K562 (cell line): Measurements from ENCODE around the gene MAN2A1. TPM values are rescaled to one million over a fixed set of nuclear protein-coding genes. Genes with fewer than 3 reads are reported as not detected.
A peak's percentile ranks its signal among the peaks of the same experiment; 100 is the strongest.

Source experiments
- C11orf30 ChIP-seq: fragments of 450-650 bp; IDR thresholded peaks from 2 replicates; pipeline ENCODE4 v1.6.1; 2016; ENCODE audit warnings: low read depth, mild to moderate bottlenecking
- CBX5 ChIP-seq: IDR thresholded peaks from 2 replicates; pipeline ENCODE4 v1.6.1; 2014; ENCODE audit warnings: low read depth, borderline replicate concordance
- ERF ChIP-seq: fragments of 450-650 bp; formaldehyde crosslinking; IDR thresholded peaks from 2 replicates; pipeline ENCODE4 v1.4.0; 2020; ENCODE audit warnings: mild to moderate bottlenecking, mixed read lengths
- FIP1L1 ChIP-seq: fragments of 200-400 bp; formaldehyde crosslinking; IDR thresholded peaks from 2 replicates; pipeline ENCODE4 v1.6.1; 2018; ENCODE audit warnings: mild to moderate bottlenecking, low read depth, low read length; ENCODE audit not compliant: poor library complexity, severe bottlenecking
- GABPA ChIP-seq: fragments of 200-800 bp; sonication (Bioruptor generic); conservative IDR thresholded peaks from 2 replicates; pipeline ENCODE4 v1.6.1; 2016; ENCODE audit warnings: low read depth, missing genetic modification characterization, missing compliant biosample characterization
- MAX ChIP-seq: sonication (generic); formaldehyde crosslinking; IDR thresholded peaks from 2 replicates; pipeline ENCODE4 v1.9.0; 2022; ENCODE audit warnings: mild to moderate bottlenecking, missing genetic modification reagents
- MGA ChIP-seq: fragments of 450-650 bp; IDR thresholded peaks from 2 replicates; pipeline ENCODE4 v1.6.1; 2016; ENCODE audit warnings: mild to moderate bottlenecking, moderate library complexity
- PHF20 ChIP-seq: fragments of 450-650 bp; IDR thresholded peaks from 2 replicates; pipeline ENCODE4 v1.6.1; 2018; ENCODE audit not compliant: partially characterized antibody
- PHF8 ChIP-seq: fragments of 200-600 bp; sonication (generic); IDR thresholded peaks from 2 replicates; pipeline ENCODE4 v1.6.1; 2012; ENCODE audit warnings: mixed run types, mild to moderate bottlenecking, inconsistent platforms, low read length, moderate library complexity, borderline replicate concordance
- TCF7L2 ChIP-seq: fragments of 150-350 bp; IDR thresholded peaks from 2 replicates; pipeline ENCODE4 v1.6.1; 2016; ENCODE audit warnings: low read depth, mild to moderate bottlenecking, low read length, moderate library complexity
- VEZF1 ChIP-seq: fragments of 200-800 bp; sonication (Bioruptor generic); IDR thresholded peaks from 2 replicates; pipeline ENCODE4 v1.6.1; 2017; ENCODE audit warnings: missing genetic modification characterization, missing compliant biosample characterization
- ZBTB17 ChIP-seq: fragments of 450-650 bp; formaldehyde crosslinking; IDR thresholded peaks from 2 replicates; pipeline ENCODE4 v1.4.0; 2020; ENCODE audit warnings: mild to moderate bottlenecking
- ZFX ChIP-seq: sonication (generic); formaldehyde crosslinking; IDR thresholded peaks from 2 replicates; pipeline ENCODE4 v1.8.0; 2022; ENCODE audit warnings: mild to moderate bottlenecking, missing genetic modification reagents, moderate library complexity
- polyA plus RNA-seq, 8 experiments: library from polyadenylated mRNA; depleted of rRNA in 4 of 8; stranded (reverse) in 5 of 8; unstranded in 3 of 8; fragments of >200 nt; fragmentation: Nextera tagmentation in 2 of 8; fragmentation: Illumina TruSeq in 1 of 8; extraction: Ambion mirVana in 2 of 8; extraction: Trizol in 1 of 8; gene quantifications; 2 replicates each; pipeline versions ENCODE4 v1.2.1 to v1.2.3, GENCODE V29; 2011 to 2014; ENCODE audit warnings: inconsistent platforms in 1 of 8, missing spikeins in 1 of 8
- total RNA-seq, 7 experiments: library from RNA; depleted of rRNA in 6 of 7; stranded (reverse); fragments of >200 nt in 6 of 7; fragmentation: Illumina TruSeq in 2 of 7; extraction: Trizol in 2 of 7; gene quantifications; 2 replicates each; pipeline versions ENCODE4 v1.2.1 to v1.2.3, GENCODE V29; 2011 to 2021; ENCODE audit warnings: low replicate concordance in 1 of 7
- TF ChIP-seq, protein P1 (sequence below): sonication (generic); formaldehyde crosslinking; IDR thresholded peaks from 2 replicates; pipeline ENCODE4 v1.8.1; 2023; ENCODE audit warnings: mild to moderate bottlenecking, missing genetic modification reagents, moderate library complexity

Gene MAN2A1
- total and polyA plus RNA-seq, 9 of the 15 experiments (the other 6 are each of a cell fraction or from before 2014, with no cell fraction given), result 5.2 to 32.0 (median 19.8) TPM

DNA sequence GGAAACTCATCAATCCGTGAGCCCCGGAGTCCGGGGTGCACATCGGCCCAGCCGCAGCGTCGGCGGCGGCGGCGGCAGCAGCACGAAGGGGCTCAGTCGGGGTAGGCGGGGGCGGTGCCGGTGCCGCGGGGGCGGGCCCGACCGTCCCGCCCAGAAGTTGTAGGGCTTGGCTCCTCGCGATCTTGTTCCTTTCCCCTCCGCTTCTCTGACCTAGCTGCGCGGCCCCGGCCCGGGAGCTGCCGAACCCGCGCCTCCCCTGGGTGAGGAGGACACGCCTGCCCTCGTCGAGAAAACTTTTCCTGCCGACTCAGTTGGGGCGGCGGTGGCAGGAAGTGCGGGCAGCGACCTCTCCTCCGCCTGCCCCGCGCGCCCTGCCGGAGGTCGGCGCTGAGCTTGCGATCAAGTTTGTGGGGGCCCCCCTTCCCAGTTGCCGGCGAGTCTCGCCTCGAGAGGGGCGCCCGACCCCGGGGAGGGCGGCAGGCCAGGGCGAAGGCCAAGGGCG lies at the start of gene MAN2A1 (continued):
- TF ChIP-seq MGA (peak; percentile 32; the same call in 1 of the 2 replicates), MAX (CRISPR knock-in tag) (peak; percentile 6; the same call in 1 of the 2 replicates), ZFX (CRISPR knock-in tag) (peak; percentile 74), PHF8 (peak; percentile 27; the same call in 1 of the 2 replicates), ERF (CRISPR knock-in tag) (0 out of 2 replicates have a peak, but pooled peaks have one; percentile 22), TCF7L2 (no peak), CBX5 (no peak), PHF20 (peak; percentile 18), FIP1L1 (no peak), C11orf30 (no peak), GABPA (tag) (peak; percentile 39; the same call in 1 of the 2 replicates), VEZF1 (CRISPR knock-in tag) (peak; percentile 69), ZBTB17 (CRISPR knock-in tag) (no peak)
- TF ChIP-seq, protein P1, sequence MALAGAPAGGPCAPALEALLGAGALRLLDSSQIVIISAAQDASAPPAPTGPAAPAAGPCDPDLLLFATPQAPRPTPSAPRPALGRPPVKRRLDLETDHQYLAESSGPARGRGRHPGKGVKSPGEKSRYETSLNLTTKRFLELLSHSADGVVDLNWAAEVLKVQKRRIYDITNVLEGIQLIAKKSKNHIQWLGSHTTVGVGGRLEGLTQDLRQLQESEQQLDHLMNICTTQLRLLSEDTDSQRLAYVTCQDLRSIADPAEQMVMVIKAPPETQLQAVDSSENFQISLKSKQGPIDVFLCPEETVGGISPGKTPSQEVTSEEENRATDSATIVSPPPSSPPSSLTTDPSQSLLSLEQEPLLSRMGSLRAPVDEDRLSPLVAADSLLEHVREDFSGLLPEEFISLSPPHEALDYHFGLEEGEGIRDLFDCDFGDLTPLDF, result 0 out of 2 replicates have a peak, but pooled peaks have one; percentile 39
